HG03571 (cell line): ENCODE measurements around the gene GGCX.
A peak's percentile ranks its signal among the peaks of the same experiment; 100 is the strongest.

Experiments
- ATAC-seq: cut with Tn5 transposase; IDR thresholded peaks from one replicate; pipeline ENCODE4 v1.9.1; 2021; ENCODE audit not compliant: unreplicated experiment

Gene GGCX

DNA sequence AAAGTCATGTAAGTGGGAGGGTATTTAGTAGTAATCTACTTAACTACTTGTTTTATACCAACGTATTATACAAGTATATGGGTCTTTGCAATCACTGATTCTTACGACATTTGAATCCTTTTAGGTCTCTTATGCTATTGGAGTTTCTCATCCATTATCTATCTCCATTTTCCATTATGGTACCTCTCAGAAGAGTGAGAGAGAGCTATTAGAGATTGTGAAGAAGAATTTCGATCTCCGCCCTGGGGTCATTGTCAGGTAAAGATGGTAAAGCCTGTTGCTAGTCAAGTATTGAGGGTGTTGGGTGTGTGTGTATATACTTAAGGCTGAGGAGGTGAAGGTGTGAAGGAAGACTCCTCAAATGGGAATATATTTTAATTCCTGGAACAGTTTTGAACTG is 18.5 kb downstream of the GGCX start:
- ATAC-seq, result no peak

DNA sequence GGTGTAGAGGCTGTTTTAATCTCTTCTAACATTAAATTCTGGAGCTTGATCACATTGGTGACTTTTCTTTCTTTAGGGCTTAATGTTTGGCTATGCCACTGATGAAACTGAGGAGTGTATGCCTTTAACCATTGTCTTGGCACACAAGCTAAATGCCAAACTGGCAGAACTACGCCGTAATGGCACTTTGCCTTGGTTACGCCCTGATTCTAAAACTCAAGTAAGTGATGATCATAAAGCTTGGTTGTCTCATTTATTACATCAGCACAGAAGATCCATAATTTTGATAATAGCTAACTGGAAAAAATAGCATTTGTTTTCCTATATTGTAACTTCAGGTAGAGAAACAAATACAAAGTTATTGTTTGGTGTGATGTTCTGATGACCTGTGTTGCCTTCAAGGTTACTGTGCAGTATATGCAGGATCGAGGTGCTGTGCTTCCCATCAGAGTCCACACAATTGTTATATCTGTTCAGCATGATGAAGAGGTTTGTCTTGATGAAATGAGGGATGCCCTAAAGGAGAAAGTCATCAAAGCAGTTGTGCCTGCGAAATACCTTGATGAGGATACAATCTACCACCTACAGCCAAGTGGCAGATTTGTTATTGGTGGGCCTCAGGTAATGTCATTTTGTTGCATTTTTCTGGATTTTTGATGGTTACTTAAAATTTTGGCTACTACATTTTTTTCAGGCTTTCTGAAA is 19.4 kb downstream of the GGCX start:
- no peak for ATAC-seq

GRCh38 chr2:85541262-85541661 is 20.0 kb downstream of the GGCX start:
- no peak for ATAC-seq

- ATAC-seq, result no peak
Measured at GRCh38 chr2:85540133-85540648, 21.1 kb downstream of the GGCX start.

DNA sequence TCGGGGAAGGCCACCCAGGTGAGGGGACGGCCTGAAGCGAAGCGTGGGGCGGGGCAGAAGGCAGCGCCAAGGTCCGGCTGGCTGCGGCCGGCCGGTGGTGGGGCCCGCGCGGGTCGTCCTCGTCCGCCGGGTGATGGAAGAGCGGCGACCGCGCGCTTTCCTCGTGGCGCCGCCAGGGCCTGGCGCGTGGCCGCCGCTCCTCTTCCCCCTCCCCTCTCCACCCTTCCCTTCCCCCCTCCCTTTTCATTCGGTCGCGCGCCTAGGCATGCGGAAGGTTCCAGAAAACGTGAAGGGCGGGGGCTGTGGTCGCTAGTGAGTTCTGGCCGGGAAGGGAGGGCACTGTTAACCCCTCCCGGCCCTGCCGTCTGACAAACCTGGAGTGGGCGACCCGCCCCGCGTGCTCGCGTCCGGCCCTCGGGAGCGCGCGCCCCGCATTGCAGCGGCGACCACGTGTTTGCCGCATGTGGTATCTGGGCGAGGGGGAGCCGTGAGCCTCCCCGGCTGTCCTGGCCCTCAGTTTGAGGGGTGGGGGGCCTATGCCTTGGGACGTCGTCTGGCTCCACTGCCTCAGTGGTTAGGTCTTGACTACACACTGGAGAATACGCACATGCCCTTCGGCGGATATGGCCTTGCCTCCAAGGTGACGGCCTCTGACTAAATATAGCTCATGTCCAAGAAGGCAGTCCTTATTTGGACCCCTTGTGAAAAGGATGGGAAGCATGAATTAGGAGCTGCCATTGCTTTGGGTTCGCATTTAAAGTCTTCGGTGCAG is 21.7 kb downstream of the GGCX start:
- ATAC-seq, result peak; percentile 25

GRCh38 chr2:85538507-85539360 is 22.6 kb downstream of the GGCX start, which contains the start of gene MAT2A:
Gene MAT2A, plus strand, starts transcription at chr2:85539168. Its CDS starts 120 bp downstream, at chr2:85539288.
- ATAC-seq, result peak; percentile 78

GRCh38 chr2:85537600-85538506 is 23.4 kb downstream of the GGCX start:
- ATAC-seq, result no peak

DNA sequence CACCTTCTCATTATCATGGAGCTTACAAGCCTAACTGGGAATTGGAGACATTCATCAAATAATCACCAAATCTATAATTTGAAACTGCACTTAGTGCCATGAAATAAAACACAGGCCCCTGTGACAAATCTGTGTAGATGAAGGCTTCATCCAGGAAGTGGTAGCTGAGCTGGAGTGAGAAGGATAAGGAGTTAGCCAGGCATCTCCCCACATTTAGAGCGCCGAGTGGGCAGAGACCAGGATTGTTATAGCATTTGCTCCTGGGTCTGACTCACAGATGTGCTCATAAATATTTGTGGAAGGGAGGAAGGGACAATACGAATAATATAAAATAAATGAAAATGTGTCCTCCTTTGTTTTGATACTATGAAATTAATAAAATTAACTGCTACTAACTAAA is 24.8 kb downstream of the GGCX start:
- no peak for ATAC-seq

- no peak for ATAC-seq
Measured at GRCh38 chr2:85534881-85535280, 26.4 kb downstream of the GGCX start.

DNA sequence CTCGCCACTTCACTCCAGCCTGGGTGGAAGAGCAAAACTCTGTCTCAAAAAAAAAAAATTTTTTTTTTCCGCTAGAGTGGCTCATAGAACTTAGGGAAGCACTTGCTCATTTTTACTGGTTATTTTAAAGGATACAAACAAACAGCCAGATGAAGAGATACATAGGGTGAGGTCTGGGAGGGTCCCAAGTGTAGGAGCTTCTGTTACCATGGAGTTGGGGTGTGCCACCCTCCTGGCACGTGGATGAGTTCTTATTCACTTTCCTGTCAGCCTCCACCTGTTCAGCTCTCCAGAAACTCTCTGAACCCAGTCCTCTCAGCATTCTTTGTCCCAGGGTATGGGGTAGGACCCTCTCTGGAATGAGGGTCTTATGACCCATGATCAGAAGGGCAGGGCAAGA is 27.2 kb downstream of the GGCX start:
- no peak for ATAC-seq

DNA sequence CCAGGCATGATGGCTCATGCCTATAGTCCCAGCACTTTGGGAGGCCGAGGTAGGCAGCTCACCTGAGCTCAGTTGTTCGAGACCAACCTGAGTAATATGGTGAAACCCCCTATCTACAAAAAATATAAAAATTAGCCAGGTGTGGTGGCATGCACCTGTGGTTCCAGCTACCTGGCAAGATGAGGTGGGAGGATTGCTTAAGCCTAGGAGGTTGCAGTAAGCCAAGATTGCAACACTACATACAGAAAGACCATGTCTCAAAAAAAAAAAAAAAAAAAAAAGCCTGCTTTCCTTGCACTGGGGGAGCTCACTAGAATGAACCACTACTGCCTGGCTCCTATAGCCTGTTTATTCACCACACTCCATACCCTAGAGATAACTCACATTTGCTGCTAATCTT is 29.7 kb downstream of the GGCX start:
- no peak for ATAC-seq

DNA sequence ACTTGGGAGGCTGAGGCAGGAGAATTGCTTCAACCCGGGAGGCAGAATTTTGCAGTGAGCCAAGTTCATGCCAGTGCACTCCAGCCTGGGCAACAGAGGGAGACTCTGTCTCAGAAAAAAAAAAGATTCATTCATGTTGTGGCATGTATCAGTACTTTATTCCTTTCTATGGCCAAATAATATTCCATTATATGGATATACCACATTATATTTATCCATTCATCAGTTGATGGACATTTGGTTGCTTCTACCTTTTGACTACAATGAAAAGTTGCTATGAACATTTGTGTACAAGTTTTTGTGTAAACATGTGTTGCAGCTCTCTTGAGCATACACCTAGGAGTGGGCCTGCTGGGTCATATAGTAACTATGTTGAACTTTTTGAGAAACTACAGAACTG is 31.5 kb downstream of the GGCX start:
- ATAC-seq, result no peak

- ATAC-seq, result no peak
Measured at GRCh38 chr2:85528355-85528754, 32.9 kb downstream of the GGCX start.

GRCh38 chr2:85527787-85528186 is 33.5 kb downstream of the GGCX start:
- ATAC-seq, result no peak

DNA sequence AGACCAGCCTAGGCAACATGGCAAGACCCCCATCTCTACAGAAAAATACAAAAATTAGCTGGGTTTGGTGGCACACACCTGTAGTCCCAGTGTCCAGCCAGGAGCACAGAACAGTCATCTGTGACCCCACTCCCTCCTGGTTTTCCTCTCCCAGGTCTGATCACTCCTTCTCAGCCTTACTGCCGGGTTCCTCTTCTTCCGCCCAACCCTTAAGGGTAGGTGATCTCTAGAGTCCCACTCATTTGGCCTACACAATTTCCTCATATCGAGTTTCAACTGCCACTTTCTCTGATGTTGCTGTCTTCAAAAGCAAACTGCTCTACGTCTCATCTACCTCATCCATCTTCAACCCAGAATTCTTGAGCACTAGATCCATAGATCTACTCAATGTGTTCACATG is 35.7 kb downstream of the GGCX start:
- no peak for ATAC-seq

- ATAC-seq, result no peak
Measured at GRCh38 chr2:85525029-85525428, 36.3 kb downstream of the GGCX start.

- ATAC-seq, result no peak
Measured at GRCh38 chr2:85524336-85524908, 36.9 kb downstream of the GGCX start.

- no peak for ATAC-seq
Measured at GRCh38 chr2:85523903-85524335, 37.4 kb downstream of the GGCX start.

DNA sequence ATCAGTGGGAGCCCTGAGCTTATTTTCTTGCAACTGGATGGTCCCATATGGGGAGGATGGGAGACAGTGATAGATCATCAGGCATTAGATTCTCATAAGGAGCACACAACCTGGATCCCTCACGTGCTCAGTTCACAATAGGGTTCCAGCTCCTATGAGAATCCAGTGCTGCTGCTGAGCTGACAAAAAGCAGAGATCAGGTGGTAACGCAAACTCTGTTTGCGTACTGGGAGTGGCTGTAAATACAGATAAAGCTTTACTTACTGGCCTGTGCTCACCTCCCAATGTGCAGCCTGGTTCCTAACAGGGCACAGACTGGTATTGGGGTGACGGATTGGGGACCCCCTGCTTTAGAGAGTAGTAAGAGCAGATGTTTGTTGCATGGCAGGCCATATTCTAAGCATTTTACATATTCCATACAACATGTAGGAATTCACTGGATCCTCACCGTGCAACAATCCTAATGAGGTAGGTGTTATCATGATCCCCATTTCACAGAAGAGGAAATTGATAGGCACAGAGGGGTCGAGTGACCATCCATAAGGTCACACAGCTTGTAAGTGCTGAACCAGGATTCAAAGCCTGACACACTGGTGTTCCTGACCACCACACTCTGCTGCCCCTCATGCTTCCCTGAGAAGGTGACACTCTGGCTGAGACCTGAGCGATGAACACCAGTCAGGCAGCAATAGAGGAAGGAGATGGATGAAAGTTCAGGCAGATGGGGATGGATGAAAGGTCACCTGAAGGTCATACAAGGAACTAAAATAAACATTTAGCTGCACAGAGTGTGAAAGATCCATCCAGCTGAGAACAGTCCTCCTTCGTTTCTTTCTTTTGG is 38.0 kb downstream of the GGCX start:
- ATAC-seq, result no peak
